Mesendoderm (in vitro differentiated cells): ENCODE results near the gene AAR2.

Experiments
- DNase-seq: peaks from one replicate; pipeline ENCODE4 v3.0.0; 2013
- H2AK5ac ChIP-seq: 2 replicates; pipeline ENCODE4 v1.6.1; 2013; ENCODE audit warnings: low read length, inconsistent platforms
- H2BK120ac ChIP-seq: 2 replicates; pipeline ENCODE4 v1.6.1; 2013; ENCODE audit warnings: low read depth, mild to moderate bottlenecking, low read length, moderate library complexity, mixed read lengths
- H2BK15ac ChIP-seq: replicated peaks from 2 replicates; pipeline ENCODE4 v1.6.1; 2013; ENCODE audit warnings: low read depth, mild to moderate bottlenecking, moderate library complexity
- H2BK5ac ChIP-seq: 2 replicates; pipeline ENCODE4 v1.6.1; 2013; ENCODE audit warnings: low read length, inconsistent platforms
- H3K18ac ChIP-seq: 2 replicates; pipeline ENCODE4 v1.6.1; 2013; ENCODE audit warnings: mild to moderate bottlenecking, low read length, mixed read lengths
- H3K23ac ChIP-seq: one replicate; pipeline ENCODE4 v1.6.1; 2013; ENCODE audit warnings: low read length
- H3K27ac ChIP-seq: 2 replicates; pipeline ENCODE4 v1.5.1; 2013; ENCODE audit warnings: low read depth, mild to moderate bottlenecking, inconsistent platforms, low read length, moderate library complexity
- H3K27me3 ChIP-seq: 2 replicates; pipeline ENCODE4 v1.6.1; 2013; ENCODE audit warnings: low read length, control low read depth, mild to moderate bottlenecking, inconsistent platforms; ENCODE audit not compliant: insufficient read depth, poor library complexity
- H3K36me3 ChIP-seq: 2 replicates; pipeline ENCODE4 v1.6.1; 2013; ENCODE audit warnings: low read length, inconsistent platforms; ENCODE audit not compliant: control insufficient read depth, insufficient read depth
- H3K4ac ChIP-seq: one replicate; pipeline ENCODE4 v1.6.1; 2013; ENCODE audit warnings: low read depth, mild to moderate bottlenecking, low read length, moderate library complexity
- H3K4me1 ChIP-seq: 2 replicates; pipeline ENCODE4 v1.6.1; 2013; ENCODE audit warnings: low read depth, low read length, inconsistent platforms; ENCODE audit not compliant: control insufficient read depth
- H3K4me2 ChIP-seq: 2 replicates; pipeline ENCODE4 v1.6.1; 2013; ENCODE audit warnings: low read length
- H3K4me3 ChIP-seq: 2 replicates; pipeline ENCODE4 v1.5.1; 2013; ENCODE audit warnings: mild to moderate bottlenecking, low read length
- H3K56ac ChIP-seq: one replicate; pipeline ENCODE4 v1.6.1; 2013; ENCODE audit warnings: low read length
- H3K79me1 ChIP-seq: 2 replicates; pipeline ENCODE4 v1.6.1; 2013; ENCODE audit warnings: low read length, inconsistent platforms
- H3K79me2 ChIP-seq: 2 replicates; pipeline ENCODE4 v1.6.1; 2013; ENCODE audit warnings: mild to moderate bottlenecking, low read length; ENCODE audit not compliant: control insufficient read depth, insufficient read depth
- H3K9ac ChIP-seq: 2 replicates; pipeline ENCODE4 v1.6.1; 2013; ENCODE audit warnings: low read length, inconsistent platforms
- H4K5ac ChIP-seq: one replicate; pipeline ENCODE4 v1.6.1; 2013; ENCODE audit warnings: low read length
- H4K8ac ChIP-seq: one replicate; pipeline ENCODE4 v1.6.1; 2013; ENCODE audit warnings: low read depth, mild to moderate bottlenecking, control low read depth, low read length, moderate library complexity
- WGBS: extraction: QIAGEN DNeasy Blood & Tissue Kit; methylation state at CpG from one replicate; pipeline ENCODE4 v1.1.7; 2013; ENCODE audit warnings: low lambda C conversion rate, missing lambda C conversion rate; ENCODE audit not compliant: insufficient coverage; ENCODE audit errors: extremely low coverage; 5-methylcytosine and 5-hydroxymethylcytosine counted together

AAR2 gene

GRCh38 chr20:36269507-36269906 lies 33.2 kb downstream of the AAR2 start:
- Histone ChIP-seq H2BK120ac (no peak overlapping the region), H4K8ac (no peak overlapping the region), H3K79me2 (no peaks in the 10 kb centered on the region), H3K56ac (no peak overlapping the region), H3K27ac (no peak overlapping the region), H3K27me3 (no peaks in the 10 kb centered on the region), H3K79me1 (no peaks in the 10 kb centered on the region), H2AK5ac (no peak overlapping the region), H2BK15ac (no peak overlapping the region), H3K36me3 (no peaks in the 10 kb centered on the region), H3K18ac (no peak overlapping the region), H3K4me2 (no peak overlapping the region), H3K4me3 (no peak overlapping the region), H4K5ac (no peak overlapping the region), H3K4me1 (no peaks in the 10 kb centered on the region), H3K23ac (no peak overlapping the region), H2BK5ac (no peak overlapping the region), H3K9ac (no peak overlapping the region), H3K4ac (no peak overlapping the region)
- no peak for DNase-seq
- no CpG with 5 or more reads among the region's 2 CpGs for WGBS

GRCh38 chr20:36270744-36271638 lies 34.7 kb downstream of the AAR2 start:
- no peaks in the 10 kb centered on the region for H3K4me1 ChIP-seq
- H3K36me3 ChIP-seq = no peaks in the 10 kb centered on the region
- no peaks in the 10 kb centered on the region for H3K27me3 ChIP-seq
- no CpG with 5 or more reads among the region's 20 CpGs for WGBS
- H3K56ac ChIP-seq = peak overlapping the region; percentile 29
- no peak overlapping the region for H4K5ac ChIP-seq
- peak; percentile 45 for DNase-seq
- H3K4me2 ChIP-seq = no peak overlapping the region
- H2BK15ac ChIP-seq = no peak overlapping the region
- H3K23ac ChIP-seq = no peak overlapping the region
- H2BK5ac ChIP-seq = no peak overlapping the region
- H2BK120ac ChIP-seq = no peak overlapping the region
- H3K18ac ChIP-seq = no peak overlapping the region
- no peak overlapping the region for H3K4me3 ChIP-seq
- H2AK5ac ChIP-seq = no peak overlapping the region
- H3K27ac ChIP-seq = no peak overlapping the region
- H4K8ac ChIP-seq = no peak overlapping the region
- H3K9ac ChIP-seq = no peak overlapping the region
- no peaks in the 10 kb centered on the region for H3K79me2 ChIP-seq
- no peaks in the 10 kb centered on the region for H3K79me1 ChIP-seq
- H3K4ac ChIP-seq = no peak overlapping the region

DNA sequence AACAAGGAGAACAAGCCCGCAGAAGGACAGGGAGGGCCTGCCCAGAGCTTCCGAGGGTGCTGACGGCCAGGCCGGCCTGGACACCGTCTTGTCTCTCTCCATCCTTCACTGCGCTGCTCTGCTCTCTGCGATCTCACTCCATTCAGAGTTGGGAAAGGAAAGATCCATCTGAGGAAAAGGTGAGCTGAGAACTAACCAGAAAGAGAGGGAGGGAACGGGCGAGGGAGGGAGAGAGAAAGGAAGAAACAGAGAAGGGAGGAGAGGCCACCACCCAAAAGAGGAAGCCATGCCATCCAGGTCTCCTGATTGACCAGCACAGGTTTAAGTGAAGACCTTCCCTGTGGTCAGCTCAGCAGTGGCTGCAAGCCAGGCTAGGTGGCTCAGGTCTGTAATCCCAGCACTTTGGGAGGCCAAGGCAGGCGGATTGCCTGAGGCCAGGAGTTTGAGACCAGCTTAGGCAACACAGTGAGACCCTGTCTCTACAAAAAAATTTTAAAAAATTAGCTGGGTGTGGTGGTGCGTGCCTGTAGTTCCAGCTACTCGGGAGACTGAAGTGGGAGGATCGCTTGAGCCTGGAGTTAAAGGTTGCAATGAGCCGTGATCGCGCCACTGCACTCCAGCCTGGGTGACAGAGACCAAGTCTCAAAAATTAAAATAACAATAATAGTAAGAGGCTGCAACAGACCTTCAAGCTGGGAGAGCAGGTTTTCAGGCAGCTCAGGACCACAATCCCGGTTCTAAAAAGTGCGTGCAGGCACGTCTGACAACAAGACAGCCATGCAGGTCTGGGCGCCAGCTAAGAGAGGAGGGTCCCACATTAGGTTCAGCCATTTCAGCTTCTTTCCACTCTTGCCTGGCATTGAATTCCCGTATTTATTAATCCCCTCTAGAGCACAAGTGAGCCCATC lies 35.6 kb downstream of the AAR2 start:
- no peaks in the 10 kb centered on the region for H3K79me1 ChIP-seq
- no peak overlapping the region for H4K8ac ChIP-seq
- no peak overlapping the region for H3K4ac ChIP-seq
- H2AK5ac ChIP-seq = no peak overlapping the region
- H2BK120ac ChIP-seq = no peak overlapping the region
- no peaks in the 10 kb centered on the region for H3K4me1 ChIP-seq
- H3K27me3 ChIP-seq = no peaks in the 10 kb centered on the region
- H2BK15ac ChIP-seq = no peak overlapping the region
- no peak overlapping the region for H3K18ac ChIP-seq
- H4K5ac ChIP-seq = no peak overlapping the region
- WGBS = no CpG with 5 or more reads among the region's 21 CpGs
- no peak overlapping the region for H3K4me2 ChIP-seq
- H3K23ac ChIP-seq = no peak overlapping the region
- DNase-seq = no peak
- no peak overlapping the region for H3K56ac ChIP-seq
- H2BK5ac ChIP-seq = no peak overlapping the region
- no peak overlapping the region for H3K4me3 ChIP-seq
- no peak overlapping the region for H3K9ac ChIP-seq
- H3K79me2 ChIP-seq = no peaks in the 10 kb centered on the region
- H3K27ac ChIP-seq = no peak overlapping the region
- H3K36me3 ChIP-seq = no peaks in the 10 kb centered on the region

- no peak overlapping the region for H2BK120ac ChIP-seq
- H4K8ac ChIP-seq = no peak overlapping the region
- no peak overlapping the region for H3K4me3 ChIP-seq
- H3K27me3 ChIP-seq = no peaks in the 10 kb centered on the region
- no peak for DNase-seq
- H2AK5ac ChIP-seq = no peak overlapping the region
- no peak overlapping the region for H3K9ac ChIP-seq
- H3K4ac ChIP-seq = no peak overlapping the region
- H3K56ac ChIP-seq = no peak overlapping the region
- H3K79me2 ChIP-seq = no peaks in the 10 kb centered on the region
- no peak overlapping the region for H2BK5ac ChIP-seq
- no CpG with 5 or more reads among the region's 12 CpGs for WGBS
- no peak overlapping the region for H3K27ac ChIP-seq
- H3K4me1 ChIP-seq = no peaks in the 10 kb centered on the region
- H3K4me2 ChIP-seq = no peak overlapping the region
- no peak overlapping the region for H2BK15ac ChIP-seq
- no peak overlapping the region for H3K18ac ChIP-seq
- H3K23ac ChIP-seq = no peak overlapping the region
- H3K36me3 ChIP-seq = no peaks in the 10 kb centered on the region
- H3K79me1 ChIP-seq = no peaks in the 10 kb centered on the region
- H4K5ac ChIP-seq = no peak overlapping the region
These were observed 36.4 kb downstream of the AAR2 start for GRCh38 chr20:36272547-36273220.

GRCh38 chr20:36273414-36274180 lies 37.3 kb downstream of the AAR2 start:
- Histone ChIP-seq H3K4ac (no peak overlapping the region), H4K5ac (no peak overlapping the region), H3K4me3 (no peak overlapping the region), H3K18ac (no peak overlapping the region), H3K36me3 (no peaks in the 10 kb centered on the region), H3K4me1 (no peaks in the 10 kb centered on the region), H2BK120ac (no peak overlapping the region), H3K27ac (no peak overlapping the region), H4K8ac (no peak overlapping the region), H3K79me1 (no peaks in the 10 kb centered on the region), H2AK5ac (no peak overlapping the region), H3K27me3 (no peaks in the 10 kb centered on the region), H2BK5ac (no peak overlapping the region), H3K23ac (no peak overlapping the region), H3K4me2 (no peak overlapping the region), H3K56ac (no peak overlapping the region), H2BK15ac (no peak overlapping the region), H3K79me2 (no peaks in the 10 kb centered on the region), H3K9ac (no peak overlapping the region)
- DNase-seq = peak; percentile 41
- WGBS = no CpG with 5 or more reads among the region's 12 CpGs
